HepG2 (cell line): ENCODE results near the gene H6PD. TPM values are rescaled to one million over a fixed set of nuclear protein-coding genes. Genes with fewer than 3 reads are reported as not detected.

Experiments used
- ATF3 ChIP-seq: sonication (generic); formaldehyde crosslinking; IDR thresholded peaks from 2 replicates; pipeline ENCODE4 v1.4.0; 2020; ENCODE audit warnings: missing genetic modification reagents
- ESRRA ChIP-seq: sonication (generic); formaldehyde crosslinking; IDR thresholded peaks from 2 replicates; pipeline ENCODE4 v1.5.1; 2020; ENCODE audit warnings: mild to moderate bottlenecking, low read depth, missing genetic modification reagents
- FOXO4 ChIP-seq: sonication (generic); formaldehyde crosslinking; conservative IDR thresholded peaks from 2 replicates; pipeline ENCODE4 v1.8.1; 2023; ENCODE audit warnings: missing genetic modification reagents
- GABPB1 ChIP-seq: IDR thresholded peaks from 2 replicates; pipeline ENCODE4 v1.6.1; 2016; ENCODE audit warnings: mild to moderate bottlenecking, missing genetic modification reagents, moderate library complexity, missing compliant biosample characterization
- HES4 ChIP-seq: sonication (generic); formaldehyde crosslinking; IDR thresholded peaks from 2 replicates; pipeline ENCODE4 v1.9.0; 2021; ENCODE audit warnings: mild to moderate bottlenecking, missing genetic modification reagents, borderline replicate concordance
- JARID2 ChIP-seq: sonication (generic); formaldehyde crosslinking; IDR thresholded peaks from 2 replicates; pipeline ENCODE4 v1.8.1; 2023; ENCODE audit warnings: missing genetic modification reagents, inconsistent platforms; ENCODE audit not compliant: insufficient replicate concordance
- KAT2B ChIP-seq: fragments of 150-350 bp; IDR thresholded peaks from 2 replicates; pipeline ENCODE4 v1.6.1; 2014; ENCODE audit warnings: low read depth, low read length, borderline replicate concordance
- MLX ChIP-seq: IDR thresholded peaks from 2 replicates; pipeline ENCODE4 v1.6.1; 2016
- NR2C2 ChIP-seq: sonication (generic); formaldehyde crosslinking; IDR thresholded peaks from 2 replicates; pipeline ENCODE4 v1.4.0; 2020; ENCODE audit warnings: missing genetic modification reagents, mild to moderate bottlenecking, moderate library complexity, borderline replicate concordance
- NR2F6 ChIP-seq, 2 experiments: IDR thresholded peaks; 2 replicates each; pipeline ENCODE4 v1.6.1; 2016; ENCODE audit warnings: antibody characterized with exemption in 1 of 2, mild to moderate bottlenecking in 1 of 2
- PHB2 ChIP-seq: fragments of 450-650 bp; IDR thresholded peaks from 2 replicates; pipeline ENCODE4 v1.6.1; 2018; ENCODE audit not compliant: partially characterized antibody
- POGK ChIP-seq: sonication (generic); formaldehyde crosslinking; conservative IDR thresholded peaks from 2 replicates; pipeline ENCODE4 v1.8.0; 2022; ENCODE audit warnings: mild to moderate bottlenecking, moderate library complexity, missing genetic modification reagents
- POLR2AphosphoS5 ChIP-seq: IDR thresholded peaks from 2 replicates; pipeline ENCODE4 v1.6.1; 2012; ENCODE audit warnings: low read depth, low read length
- SIX1 ChIP-seq: sonication (generic); formaldehyde crosslinking; IDR thresholded peaks from 2 replicates; pipeline ENCODE4 v1.4.0; 2020; ENCODE audit warnings: missing genetic modification reagents, borderline replicate concordance
- ZBTB49 ChIP-seq: sonication (generic); formaldehyde crosslinking; IDR thresholded peaks from 2 replicates; pipeline ENCODE4 v1.4.0; 2020; ENCODE audit warnings: missing genetic modification reagents, borderline replicate concordance
- ZBTB7A ChIP-seq: sonication (generic); formaldehyde crosslinking; IDR thresholded peaks from 2 replicates; pipeline ENCODE4 v1.8.0; 2022; ENCODE audit warnings: mild to moderate bottlenecking, missing genetic modification reagents
- ZBTB7B ChIP-seq: sonication (generic); formaldehyde crosslinking; IDR thresholded peaks from 2 replicates; pipeline ENCODE4 v1.4.0; 2020; ENCODE audit warnings: missing genetic modification reagents
- ZC3H4 ChIP-seq: sonication (generic); formaldehyde crosslinking; IDR thresholded peaks from 2 replicates; pipeline ENCODE4 v1.4.0; 2020; ENCODE audit warnings: missing genetic modification reagents, borderline replicate concordance
- ZMYM4 ChIP-seq: sonication (generic); formaldehyde crosslinking; IDR thresholded peaks from 2 replicates; pipeline ENCODE4 v1.8.1; 2023; ENCODE audit warnings: mild to moderate bottlenecking, missing genetic modification reagents
- ZNF30 ChIP-seq: sonication (generic); formaldehyde crosslinking; IDR thresholded peaks from 2 replicates; pipeline ENCODE4 v1.5.0; 2020; ENCODE audit warnings: mild to moderate bottlenecking, missing genetic modification reagents
- ZNF580 ChIP-seq: IDR thresholded peaks from 2 replicates; pipeline ENCODE4 v1.6.1; 2016; ENCODE audit warnings: low read depth, borderline replicate concordance
- ZNF678 ChIP-seq: sonication (generic); formaldehyde crosslinking; IDR thresholded peaks from 2 replicates; pipeline ENCODE4 v1.4.0; 2020; ENCODE audit warnings: mild to moderate bottlenecking, missing genetic modification reagents
- ZNF891 ChIP-seq: sonication (generic); formaldehyde crosslinking; IDR thresholded peaks from 2 replicates; pipeline ENCODE4 v1.5.0; 2020; ENCODE audit warnings: mild to moderate bottlenecking, missing genetic modification reagents
- polyA plus RNA-seq, 8 experiments: library from polyadenylated mRNA; depleted of rRNA in 3 of 8; stranded (reverse) in 7 of 8; unstranded in 1 of 8; fragments of >200 nt; fragmentation: Illumina TruSeq in 4 of 8; extraction: Trizol in 4 of 8; gene quantifications; 2 replicates each; pipeline versions ENCODE4 v1.2.1 to v1.2.3, GENCODE V29; 2011 to 2016; ENCODE audit warnings: low read depth in 4 of 8, missing spikeins in 1 of 8, mixed read lengths in 1 of 8; ENCODE audit not compliant: insufficient read depth in 1 of 8
- total RNA-seq, 5 experiments: library from RNA; depleted of rRNA; stranded (reverse); fragments of >200 nt; fragmentation: Illumina TruSeq; extraction: Trizol; gene quantifications; 2 replicates each; pipeline ENCODE4 v1.2.3, GENCODE V29; 2016; ENCODE audit warnings: low read depth in 1 of 5

H6PD gene
- total and polyA plus RNA-seq, 2 of the 13 experiments (the other 11 are each of a cell fraction or from before 2014, with no cell fraction given): 9.3 to 14.1 TPM

- TF ChIP-seq ESRRA (CRISPR knock-in tag) (peak; percentile 68; the same call in 1 of the 2 replicates), POGK (CRISPR knock-in tag) (no peak), ZNF678 (CRISPR knock-in tag) (peak; percentile 79), GABPB1 (CRISPR knock-in tag) (peak; percentile 21), POLR2AphosphoS5 (no peak; the same call in 1 of the 2 replicates), ATF3 (CRISPR knock-in tag) (no peak), JARID2 (CRISPR knock-in tag) (no peak), ZNF891 (CRISPR knock-in tag) (0 out of 2 replicates have a peak, but pooled peaks have one; percentile 64), HES4 (no peak; the same call in 1 of the 2 replicates), ZC3H4 (no peak), NR2C2 (peak; percentile 77), ZBTB49 (CRISPR knock-in tag) (no peak), FOXO4 (no peak), ZNF30 (CRISPR knock-in tag) (no peak), ZBTB7B (peak; percentile 58), SIX1 (CRISPR knock-in tag) (no peak), KAT2B (no peak), NR2F6 (IDR thresholded peaks at IDR 0.05) (peak; percentile 41; the same call in 1 of the 2 replicates), NR2F6 (CRISPR knock-in tag; IDR thresholded peaks at IDR 0.05) (peak; percentile 70), PHB2 (no peak), ZBTB7A (CRISPR knock-in tag) (peak; percentile 91), ZMYM4 (CRISPR knock-in tag) (no peak; the same call in 1 of the 2 replicates), ZNF580 (CRISPR knock-in tag) (peak; percentile 91), MLX (peak; percentile 12; the same call in 1 of the 2 replicates)
Measured at GRCh38 chr1:9249534-9250410, 15.2 kb downstream of the H6PD start (continued).
